ENCODE results near the gene KMO.

KMO gene

GRCh38 chr1:241519308-241520079, 12.7 kb upstream of the KMO start, which contains the start of gene FH:
Gene FH (minus strand): TSS chr1:241519755. CDS start chr1:241519722, 33 bp downstream.
- TF ChIP-seq FOXM1 (IDR thresholded peaks at IDR 0.05; ENCODE audit: borderline replicate concordance) = no peak
- TF ChIP-seq CTBP1 (IDR thresholded peaks at IDR 0.05; ENCODE audit: borderline replicate concordance) = no peak
- no peak for TF ChIP-seq HDGF (IDR thresholded peaks at IDR 0.05; ENCODE audit: borderline replicate concordance)
- no peak for TF ChIP-seq TARDBP (IDR thresholded peaks at IDR 0.05)
- TF ChIP-seq ELF4 (IDR thresholded peaks at IDR 0.05) = no peak
- no peak for TF ChIP-seq SP1 (IDR thresholded peaks at IDR 0.05)
- no peak for TF ChIP-seq FOXK2 (IDR thresholded peaks at IDR 0.05)
- no peak for TF ChIP-seq ZNF384 (IDR thresholded peaks at IDR 0.05)
- no peak for TF ChIP-seq FOXA1 (IDR thresholded peaks at IDR 0.05)
- no peak for TF ChIP-seq SUZ12 (IDR thresholded peaks at IDR 0.05)
- TF ChIP-seq, protein P1, sequence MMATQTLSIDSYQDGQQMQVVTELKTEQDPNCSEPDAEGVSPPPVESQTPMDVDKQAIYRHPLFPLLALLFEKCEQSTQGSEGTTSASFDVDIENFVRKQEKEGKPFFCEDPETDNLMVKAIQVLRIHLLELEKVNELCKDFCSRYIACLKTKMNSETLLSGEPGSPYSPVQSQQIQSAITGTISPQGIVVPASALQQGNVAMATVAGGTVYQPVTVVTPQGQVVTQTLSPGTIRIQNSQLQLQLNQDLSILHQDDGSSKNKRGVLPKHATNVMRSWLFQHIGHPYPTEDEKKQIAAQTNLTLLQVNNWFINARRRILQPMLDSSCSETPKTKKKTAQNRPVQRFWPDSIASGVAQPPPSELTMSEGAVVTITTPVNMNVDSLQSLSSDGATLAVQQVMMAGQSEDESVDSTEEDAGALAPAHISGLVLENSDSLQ (IDR thresholded peaks at IDR 0.05) = peak; percentile 76
- no peak for TF ChIP-seq BHLHE40 (IDR thresholded peaks at IDR 0.05; ENCODE audit: borderline replicate concordance)
- TF ChIP-seq L3MBTL2 (conservative IDR thresholded peaks at IDR 0.05) = peak; percentile 35; the same call in 1 of the 2 replicates
- DNase-seq (ENCODE audit: extremely low spot score) = peak; percentile 79
- CTCF ChIA-PET = no interaction called here
- POLR2A ChIA-PET = no interaction called here

GRCh38 chr1:241520080-241520465, 12.1 kb upstream of the KMO start:
- ChIA-PET CTCF (no interaction called here), POLR2A (no interaction called here)
- no peak for DNase-seq (ENCODE audit: extremely low spot score)
- TF ChIP-seq, protein P1 (IDR thresholded peaks at IDR 0.05) = no peak
- TF ChIP-seq FOXM1 (IDR thresholded peaks at IDR 0.05; ENCODE audit: borderline replicate concordance) = no peak
- TF ChIP-seq BHLHE40 (IDR thresholded peaks at IDR 0.05; ENCODE audit: borderline replicate concordance) = no peak
- no peak for TF ChIP-seq SUZ12 (IDR thresholded peaks at IDR 0.05)
- no peak for TF ChIP-seq FOXA1 (IDR thresholded peaks at IDR 0.05)
- no peak for TF ChIP-seq CTBP1 (IDR thresholded peaks at IDR 0.05; ENCODE audit: borderline replicate concordance)
- TF ChIP-seq TARDBP (IDR thresholded peaks at IDR 0.05) = no peak
- TF ChIP-seq ARNT (IDR thresholded peaks at IDR 0.05) = no peak
- no peak for TF ChIP-seq L3MBTL2 (conservative IDR thresholded peaks at IDR 0.05)
- no peak for TF ChIP-seq NFRKB (IDR thresholded peaks at IDR 0.05)
- TF ChIP-seq ZNF384 (IDR thresholded peaks at IDR 0.05) = no peak
- TF ChIP-seq HDGF (IDR thresholded peaks at IDR 0.05; ENCODE audit: borderline replicate concordance) = no peak
- no peak for TF ChIP-seq LEF1 (IDR thresholded peaks at IDR 0.05; ENCODE audit: borderline replicate concordance)
- TF ChIP-seq SP1 (IDR thresholded peaks at IDR 0.05) = no peak

GRCh38 chr1:241521718-241522117, 10.5 kb upstream of the KMO start:
- TF ChIP-seq FOXK2 (IDR thresholded peaks at IDR 0.05) = no peak
- TF ChIP-seq, protein P1 (IDR thresholded peaks at IDR 0.05) = no peak
- no peak for TF ChIP-seq ARNT (IDR thresholded peaks at IDR 0.05)
- no peak for TF ChIP-seq HDGF (IDR thresholded peaks at IDR 0.05; ENCODE audit: borderline replicate concordance)
- no peak for TF ChIP-seq NFRKB (IDR thresholded peaks at IDR 0.05)
- TF ChIP-seq SUZ12 (IDR thresholded peaks at IDR 0.05) = no peak
- no peak for TF ChIP-seq L3MBTL2 (conservative IDR thresholded peaks at IDR 0.05)
- TF ChIP-seq ZNF384 (IDR thresholded peaks at IDR 0.05) = no peak
- no peak for DNase-seq (ENCODE audit: extremely low spot score)
- CTCF ChIA-PET = no interaction called here
- POLR2A ChIA-PET = no interaction called here

DNA sequence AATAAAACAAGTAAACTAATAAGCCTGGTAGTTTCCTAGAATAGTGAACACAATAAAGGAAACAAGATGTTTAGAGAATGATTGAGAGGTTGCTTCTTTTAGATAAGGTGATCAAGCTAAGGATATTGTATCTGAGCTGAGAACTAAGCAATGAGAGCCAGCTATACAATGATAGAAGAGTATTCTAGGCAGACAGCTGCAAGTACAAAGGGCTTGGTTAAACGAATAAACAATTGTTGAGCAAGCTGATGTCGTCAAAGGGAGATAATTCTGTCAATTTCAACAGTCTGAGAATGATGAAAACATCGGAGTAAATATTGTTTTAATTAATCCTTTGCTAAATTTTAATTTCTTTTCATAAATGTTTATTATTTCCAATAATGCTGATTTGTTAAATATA, 7.2 kb upstream of the KMO start:
- no peak for DNase-seq (ENCODE audit: extremely low spot score)
- ChIA-PET CTCF (no interaction called here), POLR2A (no interaction called here)
- TF ChIP-seq SP1 (IDR thresholded peaks at IDR 0.05) = no peak
- TF ChIP-seq, protein P1 (IDR thresholded peaks at IDR 0.05) = no peak
- no peak for TF ChIP-seq LEF1 (IDR thresholded peaks at IDR 0.05; ENCODE audit: borderline replicate concordance)
- TF ChIP-seq TARDBP (IDR thresholded peaks at IDR 0.05) = no peak
- TF ChIP-seq FOXM1 (IDR thresholded peaks at IDR 0.05; ENCODE audit: borderline replicate concordance) = no peak
- TF ChIP-seq L3MBTL2 (conservative IDR thresholded peaks at IDR 0.05) = no peak
- no peak for TF ChIP-seq ARNT (IDR thresholded peaks at IDR 0.05)
- TF ChIP-seq FOXA1 (IDR thresholded peaks at IDR 0.05) = no peak
- TF ChIP-seq ELF4 (IDR thresholded peaks at IDR 0.05) = no peak
- no peak for TF ChIP-seq ZNF384 (IDR thresholded peaks at IDR 0.05)
- no peak for TF ChIP-seq HDGF (IDR thresholded peaks at IDR 0.05; ENCODE audit: borderline replicate concordance)
- no peak for TF ChIP-seq NFRKB (IDR thresholded peaks at IDR 0.05)

GRCh38 chr1:241527146-241527545, 5.0 kb upstream of the KMO start:
- POLR2A ChIA-PET = no interaction called here
- CTCF ChIA-PET = no interaction called here
- TF ChIP-seq SP1 (IDR thresholded peaks at IDR 0.05) (no peak), TARDBP (IDR thresholded peaks at IDR 0.05) (no peak), ZNF384 (IDR thresholded peaks at IDR 0.05) (no peak), CTBP1 (IDR thresholded peaks at IDR 0.05; ENCODE audit: borderline replicate concordance) (no peak), HDGF (IDR thresholded peaks at IDR 0.05; ENCODE audit: borderline replicate concordance) (no peak), NFRKB (IDR thresholded peaks at IDR 0.05) (no peak), BHLHE40 (IDR thresholded peaks at IDR 0.05; ENCODE audit: borderline replicate concordance) (no peak), L3MBTL2 (conservative IDR thresholded peaks at IDR 0.05) (no peak), FOXM1 (IDR thresholded peaks at IDR 0.05; ENCODE audit: borderline replicate concordance) (no peak), SUZ12 (IDR thresholded peaks at IDR 0.05) (no peak), LEF1 (IDR thresholded peaks at IDR 0.05; ENCODE audit: borderline replicate concordance) (no peak), FOXA1 (IDR thresholded peaks at IDR 0.05) (no peak), ARNT (IDR thresholded peaks at IDR 0.05) (no peak), ELF4 (IDR thresholded peaks at IDR 0.05) (no peak), FOXK2 (IDR thresholded peaks at IDR 0.05) (no peak)
- TF ChIP-seq, protein P1 (IDR thresholded peaks at IDR 0.05) = no peak
- no peak for DNase-seq (ENCODE audit: extremely low spot score)
